ENCODE measurements around the gene KLF2.

The KLF2 gene

DNA sequence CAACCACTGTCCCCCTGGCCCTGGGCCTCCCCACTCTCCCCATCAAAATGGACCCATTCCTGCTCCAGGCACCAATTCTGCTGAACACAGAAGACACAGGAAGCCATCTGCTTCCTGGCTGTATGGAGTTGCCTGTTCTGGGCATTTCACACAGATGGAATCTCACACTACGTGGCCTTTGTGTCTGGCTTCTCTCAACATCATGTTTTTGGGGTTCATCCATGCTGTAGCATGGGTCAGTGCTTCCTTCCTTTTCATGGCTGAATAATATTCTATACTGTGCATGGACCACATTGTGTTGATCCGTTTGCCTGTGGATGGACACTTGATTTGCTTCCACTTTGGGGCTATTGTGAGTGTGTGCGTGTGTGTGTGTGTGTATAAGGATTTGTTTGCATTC is 15.0 kb upstream of the KLF2 start:
- DNase-seq, result no peak

DNA sequence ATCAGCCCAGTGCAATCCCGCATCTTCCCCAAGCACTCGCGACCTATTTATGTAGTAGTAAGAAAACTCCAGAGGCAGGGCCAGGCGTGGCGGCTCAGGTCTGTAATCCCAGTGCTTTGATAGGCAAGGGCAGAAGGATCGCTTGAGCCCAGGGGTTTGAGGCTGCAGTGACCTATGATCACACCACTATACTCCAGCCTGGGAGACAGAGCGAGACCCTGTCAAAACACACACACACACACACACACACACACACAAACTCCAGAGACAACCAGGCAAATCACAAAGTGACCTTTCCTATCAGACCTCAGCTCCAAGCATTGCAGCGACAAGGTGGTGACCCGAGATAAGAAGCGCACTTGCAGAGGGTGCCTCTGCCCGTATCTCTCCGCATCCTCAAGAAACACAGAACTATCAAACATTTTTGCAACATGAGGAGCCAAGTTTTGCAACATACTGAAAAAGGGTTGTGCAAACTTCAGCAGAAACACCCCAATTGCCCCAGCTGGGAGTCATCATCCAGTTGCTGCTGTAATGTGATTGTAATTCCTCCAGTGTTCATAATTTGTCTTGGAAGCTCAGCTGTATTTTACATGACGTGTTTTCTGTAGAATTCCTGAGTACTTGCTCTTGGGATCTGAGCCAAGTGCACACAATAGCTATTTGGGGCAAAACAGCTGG is 8.7 kb upstream of the KLF2 start:
- no peak for DNase-seq

DNA sequence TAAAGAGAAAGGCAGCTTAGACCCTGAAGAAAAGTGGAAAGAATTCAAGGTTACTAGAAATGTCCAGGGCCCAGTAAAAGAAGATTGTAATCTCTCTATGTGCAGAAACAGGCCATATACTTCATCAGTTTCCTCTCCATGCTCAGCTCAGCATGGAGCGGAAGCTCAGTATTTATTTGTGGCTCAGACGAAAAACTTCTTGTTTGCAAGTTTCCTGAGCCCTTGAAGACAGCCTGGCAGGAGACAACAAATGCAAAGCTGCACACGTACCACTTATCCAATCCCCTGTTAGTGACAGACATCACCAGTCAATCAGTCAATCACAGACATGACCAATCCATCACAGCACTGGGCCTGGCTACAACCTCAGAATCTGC is 8.1 kb upstream of the KLF2 start:
- no peak for DNase-seq

DNA sequence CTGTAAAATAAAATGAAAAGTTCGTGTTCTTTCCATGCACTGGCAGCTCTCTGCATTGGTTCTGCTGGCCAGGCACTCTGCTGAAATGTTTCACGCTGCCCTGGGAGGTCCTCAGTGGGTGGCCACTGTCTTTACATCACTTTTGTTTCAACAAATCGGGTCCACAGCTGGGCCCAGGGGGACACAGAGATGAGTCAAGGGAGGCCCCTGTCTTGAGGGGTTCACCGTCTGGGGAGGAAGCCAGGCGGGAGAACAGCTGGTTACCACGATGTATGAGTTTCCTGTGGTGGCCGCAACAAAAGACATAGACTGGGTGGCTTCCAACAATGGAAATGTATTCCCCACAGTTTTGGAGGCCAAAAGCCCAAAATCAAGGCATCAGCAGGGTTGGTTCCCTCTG is 5.1 kb upstream of the KLF2 start:
- DNase-seq, result no peak

DNA sequence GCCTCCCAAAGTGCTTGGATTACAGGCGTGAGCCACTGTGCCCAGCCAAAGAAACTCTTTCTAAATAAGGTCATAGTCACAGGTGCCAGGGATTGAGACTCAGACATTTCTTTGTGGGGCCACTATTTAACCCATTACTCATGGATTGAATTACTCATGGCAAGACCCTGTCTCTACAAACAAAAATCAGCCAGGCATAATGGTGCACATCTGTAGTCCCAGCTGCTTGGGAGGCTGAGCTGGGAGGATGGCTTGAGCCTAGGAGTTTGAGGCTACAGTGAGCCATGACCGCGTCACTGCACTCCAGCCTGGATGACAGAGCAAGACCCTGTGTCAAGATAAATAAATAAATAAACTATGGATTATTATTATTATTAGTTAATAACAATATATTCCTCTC is 3.6 kb upstream of the KLF2 start:
- no peak for DNase-seq

DNA sequence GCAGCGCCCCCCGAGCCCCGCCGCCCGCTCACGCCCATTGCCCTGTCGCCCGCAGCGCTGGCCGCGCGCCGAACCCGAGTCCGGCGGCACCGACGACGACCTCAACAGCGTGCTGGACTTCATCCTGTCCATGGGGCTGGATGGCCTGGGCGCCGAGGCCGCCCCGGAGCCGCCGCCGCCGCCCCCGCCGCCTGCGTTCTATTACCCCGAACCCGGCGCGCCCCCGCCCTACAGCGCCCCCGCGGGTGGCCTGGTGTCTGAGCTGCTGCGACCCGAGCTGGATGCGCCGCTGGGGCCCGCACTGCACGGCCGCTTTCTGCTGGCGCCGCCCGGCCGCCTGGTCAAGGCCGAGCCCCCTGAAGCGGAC is 518 bp downstream of the KLF2 start:
- no peak for DNase-seq

DNA sequence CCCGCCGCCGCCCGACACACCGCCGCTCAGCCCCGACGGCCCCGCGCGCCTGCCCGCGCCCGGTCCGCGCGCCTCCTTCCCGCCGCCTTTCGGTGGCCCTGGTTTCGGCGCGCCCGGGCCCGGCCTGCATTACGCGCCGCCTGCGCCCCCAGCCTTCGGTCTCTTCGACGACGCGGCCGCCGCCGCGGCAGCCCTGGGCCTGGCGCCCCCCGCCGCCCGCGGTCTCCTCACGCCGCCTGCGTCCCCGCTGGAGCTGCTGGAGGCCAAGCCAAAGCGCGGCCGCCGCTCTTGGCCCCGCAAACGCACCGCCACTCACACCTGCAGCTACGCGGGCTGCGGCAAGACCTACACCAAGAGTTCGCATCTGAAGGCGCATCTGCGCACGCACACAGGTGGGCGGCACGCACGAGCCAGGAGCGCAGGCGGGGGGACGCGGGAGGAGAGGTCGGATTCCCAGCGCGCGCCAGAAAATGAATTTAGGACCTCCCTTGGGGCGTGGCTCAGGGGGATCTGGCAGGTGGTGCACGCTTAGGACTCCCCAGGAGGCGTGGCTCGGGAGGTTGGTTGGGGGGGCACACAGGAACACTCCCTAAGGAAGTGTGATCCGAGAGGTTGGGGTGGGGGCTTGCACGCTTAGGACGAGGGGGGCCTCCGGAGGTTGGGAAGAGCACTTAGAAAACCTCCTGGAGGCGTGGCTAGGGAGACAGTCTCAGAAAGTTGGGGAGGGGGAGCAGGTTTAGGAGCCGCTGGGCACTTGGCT is 1.2 kb downstream of the KLF2 start:
- no peak for DNase-seq

DNA sequence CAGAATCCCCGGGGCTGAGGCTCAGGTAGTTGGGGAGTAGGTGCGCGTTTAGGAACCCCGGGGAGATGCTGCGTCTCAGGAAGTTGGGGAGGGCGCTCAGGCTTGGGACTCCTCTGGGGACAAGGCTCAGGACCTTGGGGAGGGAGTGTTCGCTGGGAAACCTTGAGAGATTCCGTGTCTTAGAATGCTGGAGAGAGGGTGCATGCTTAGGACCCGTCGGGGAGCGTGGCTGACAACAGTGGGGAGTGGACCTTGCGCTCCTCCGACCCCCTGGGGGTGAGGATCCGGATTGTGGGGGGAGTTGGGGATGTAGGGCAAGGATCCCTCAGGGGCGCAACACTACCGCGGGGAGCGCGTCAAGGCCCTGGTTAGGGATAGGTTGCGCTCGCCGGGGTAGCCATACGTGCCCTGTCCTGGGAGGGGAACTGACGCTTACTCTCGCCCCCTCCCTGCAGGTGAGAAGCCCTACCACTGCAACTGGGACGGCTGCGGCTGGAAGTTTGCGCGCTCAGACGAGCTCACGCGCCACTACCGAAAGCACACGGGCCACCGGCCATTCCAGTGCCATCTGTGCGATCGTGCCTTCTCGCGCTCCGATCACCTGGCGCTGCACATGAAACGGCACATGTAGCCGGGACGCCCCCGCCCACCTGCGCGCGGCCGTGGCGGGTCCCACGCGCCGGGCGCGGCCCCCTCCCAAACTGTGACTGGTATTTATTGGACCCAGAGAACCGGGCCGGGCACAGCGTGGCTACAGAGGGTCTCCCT is 2.0 kb downstream of the KLF2 start:
- DNase-seq, result no peak

DNA sequence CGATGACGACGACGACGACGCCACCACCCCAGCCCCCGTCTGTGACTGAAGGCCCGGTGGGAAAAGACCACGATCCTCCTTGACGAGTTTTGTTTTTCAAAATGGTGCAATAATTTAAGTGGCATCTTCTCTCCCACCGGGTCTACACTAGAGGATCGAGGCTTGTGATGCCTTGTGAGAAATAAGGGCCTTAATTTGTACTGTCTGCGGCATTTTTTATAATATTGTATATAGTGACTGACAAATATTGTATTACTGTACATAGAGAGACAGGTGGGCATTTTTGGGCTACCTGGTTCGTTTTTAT is 2.5 kb downstream of the KLF2 start:
- no peak for DNase-seq

DNA sequence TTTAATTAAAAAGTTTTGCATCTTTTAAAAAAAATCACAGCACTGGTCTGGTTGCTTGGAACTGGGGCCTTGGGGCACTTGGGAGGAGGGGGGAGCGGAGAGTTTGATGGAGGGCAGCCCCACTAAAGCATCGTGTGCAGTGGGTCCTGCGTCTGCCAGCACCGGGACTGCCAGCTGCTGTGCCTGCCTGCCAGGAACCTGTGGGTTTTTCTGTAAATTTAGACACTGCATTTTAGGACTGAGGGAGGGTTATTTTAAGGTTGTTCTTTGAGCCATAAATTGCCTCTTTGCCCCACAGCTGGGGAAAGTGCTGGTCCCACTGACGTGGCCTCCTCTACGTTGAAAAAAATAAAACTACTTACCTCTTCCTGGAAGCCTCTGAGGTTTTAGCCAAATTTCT is 2.9 kb downstream of the KLF2 start:
- DNase-seq, result no peak

DNA sequence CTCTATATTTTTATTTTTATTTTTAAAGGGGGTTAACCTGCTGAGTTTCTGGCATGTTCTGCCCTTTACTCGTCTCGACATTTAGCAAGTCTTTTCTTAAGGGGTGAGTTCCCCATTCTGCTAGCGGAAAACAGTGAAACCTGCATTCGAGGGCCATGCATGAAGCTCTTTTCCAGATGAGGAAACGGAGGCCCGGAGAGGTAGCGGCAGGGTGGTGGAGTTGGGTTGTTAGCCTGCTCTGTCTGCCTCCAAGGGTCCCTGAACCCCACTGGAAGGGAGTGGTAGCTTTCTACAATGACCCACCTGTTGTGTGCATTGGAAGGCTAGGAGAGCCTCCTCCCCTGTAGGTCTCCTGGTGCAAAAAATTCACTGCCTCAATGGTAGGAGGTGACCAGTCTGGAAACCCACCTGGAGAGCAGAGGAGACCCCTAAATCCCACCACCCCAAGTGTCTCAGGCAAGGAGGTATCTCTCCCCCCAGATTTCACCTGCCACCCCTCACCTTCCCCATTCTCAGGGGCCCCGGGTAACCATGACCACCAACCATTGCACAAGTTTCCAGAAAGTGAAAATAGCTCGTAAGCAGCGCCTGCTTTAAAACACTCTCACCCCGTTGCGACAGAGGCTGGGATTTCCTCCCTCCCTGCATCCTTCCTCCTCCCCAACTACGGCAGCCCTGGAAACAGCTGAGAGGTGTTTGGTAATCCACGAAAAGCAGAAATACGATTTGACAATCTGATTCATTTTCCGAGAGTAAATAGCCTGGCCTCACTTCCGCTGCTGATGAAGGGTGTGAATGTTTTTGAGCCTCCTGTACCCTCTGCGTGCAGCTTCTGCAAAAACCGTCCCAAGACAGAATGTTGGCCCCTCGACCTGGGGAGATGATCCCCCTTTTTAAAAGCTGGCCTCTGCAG is 3.5 kb downstream of the KLF2 start:
- DNase-seq, result no peak

DNA sequence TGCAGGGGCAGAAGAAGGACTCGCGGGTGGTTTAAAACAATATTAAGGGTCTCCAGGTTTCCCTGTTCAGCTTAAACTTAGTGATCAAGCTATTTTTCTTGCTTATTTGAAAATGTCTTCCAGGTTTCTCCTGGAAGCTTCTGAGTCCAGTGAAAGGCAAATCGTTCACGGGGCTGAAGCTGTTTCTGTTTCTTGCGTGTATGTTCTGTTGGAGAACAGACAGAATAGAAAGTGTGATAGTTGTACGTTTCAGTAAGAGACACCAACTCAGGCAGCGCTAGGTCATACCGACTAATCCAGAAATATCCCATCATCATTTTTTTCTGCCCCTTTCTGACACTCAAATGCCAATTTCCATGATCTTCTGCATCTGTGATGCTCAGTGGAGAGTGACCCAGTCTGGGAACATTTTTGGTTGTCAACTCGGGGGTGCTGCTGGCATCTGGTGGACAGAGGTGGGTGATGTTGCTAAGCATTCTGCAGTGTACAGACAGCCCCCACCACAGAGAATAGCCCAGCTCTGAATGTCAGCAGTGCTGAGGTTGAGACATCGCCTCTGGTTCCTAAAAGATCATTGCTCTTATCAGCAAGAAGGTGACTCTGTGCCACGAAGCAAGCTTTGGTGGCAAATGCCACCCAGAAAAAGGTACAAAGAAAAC is 4.3 kb downstream of the KLF2 start:
- DNase-seq, result no peak

DNA sequence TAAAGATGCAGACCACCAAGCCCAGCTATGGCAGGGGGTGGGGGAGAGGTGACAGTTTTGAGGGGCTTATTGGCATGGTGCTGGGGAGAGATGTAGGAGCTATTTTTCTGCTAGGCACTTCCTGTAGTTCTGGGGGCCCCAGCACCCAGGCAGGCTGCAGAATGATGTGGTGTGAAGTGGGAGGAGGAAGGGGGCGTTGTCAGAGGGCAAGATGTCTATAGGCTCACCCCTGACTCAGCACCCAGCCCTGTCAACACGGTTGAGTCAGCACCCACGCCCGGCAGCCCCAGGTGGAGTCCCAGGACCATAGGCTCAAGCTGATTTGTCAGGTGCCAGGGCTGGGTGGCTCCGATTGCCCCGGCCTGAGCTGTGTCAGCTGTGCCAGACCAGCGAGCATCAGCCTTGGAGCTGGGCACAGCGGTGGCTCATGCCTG is 5.8 kb downstream of the KLF2 start:
- no peak for DNase-seq

DNA sequence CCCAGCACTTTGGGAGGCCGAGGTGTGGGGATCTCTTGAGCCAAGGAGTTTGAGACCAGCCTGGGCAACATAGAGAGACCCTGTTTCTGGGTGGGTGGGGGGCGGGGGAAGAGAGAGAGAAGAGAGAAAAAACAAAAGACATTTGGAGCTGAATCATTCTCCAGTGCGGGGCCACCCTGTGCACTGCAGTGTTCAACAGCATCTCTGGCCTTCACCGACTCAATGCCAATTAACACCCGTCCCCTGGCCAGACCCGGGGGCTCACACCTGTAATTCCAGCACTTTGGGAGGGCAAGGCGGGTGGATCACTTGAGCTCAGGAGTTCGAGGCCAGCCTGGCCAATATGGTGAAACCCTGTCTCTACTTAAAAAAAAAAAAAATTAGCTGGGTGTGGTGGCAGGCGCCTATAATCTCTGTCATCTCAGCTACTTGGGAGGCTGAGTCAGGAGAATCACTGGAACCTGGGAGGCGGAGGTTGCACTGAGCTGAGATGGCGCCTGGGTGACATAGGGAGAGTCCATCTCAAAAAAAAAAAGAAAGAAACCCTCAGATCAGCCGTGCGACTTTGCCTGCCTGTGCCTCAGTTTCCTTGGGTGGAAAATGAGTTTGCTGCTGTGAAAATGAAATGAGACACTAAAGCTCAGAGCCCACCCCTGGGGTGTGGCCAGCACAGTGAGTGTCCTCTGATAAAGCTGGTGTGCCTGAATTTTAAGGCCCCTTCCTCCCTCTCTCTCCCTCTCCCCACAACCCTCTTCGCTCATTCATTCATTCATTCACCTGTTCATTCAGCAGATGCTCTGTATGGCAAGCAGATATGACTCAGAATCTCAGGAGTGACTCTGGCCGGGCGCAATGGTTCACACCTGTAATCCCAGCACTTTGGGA is 6.4 kb downstream of the KLF2 start:
- DNase-seq, result no peak

DNA sequence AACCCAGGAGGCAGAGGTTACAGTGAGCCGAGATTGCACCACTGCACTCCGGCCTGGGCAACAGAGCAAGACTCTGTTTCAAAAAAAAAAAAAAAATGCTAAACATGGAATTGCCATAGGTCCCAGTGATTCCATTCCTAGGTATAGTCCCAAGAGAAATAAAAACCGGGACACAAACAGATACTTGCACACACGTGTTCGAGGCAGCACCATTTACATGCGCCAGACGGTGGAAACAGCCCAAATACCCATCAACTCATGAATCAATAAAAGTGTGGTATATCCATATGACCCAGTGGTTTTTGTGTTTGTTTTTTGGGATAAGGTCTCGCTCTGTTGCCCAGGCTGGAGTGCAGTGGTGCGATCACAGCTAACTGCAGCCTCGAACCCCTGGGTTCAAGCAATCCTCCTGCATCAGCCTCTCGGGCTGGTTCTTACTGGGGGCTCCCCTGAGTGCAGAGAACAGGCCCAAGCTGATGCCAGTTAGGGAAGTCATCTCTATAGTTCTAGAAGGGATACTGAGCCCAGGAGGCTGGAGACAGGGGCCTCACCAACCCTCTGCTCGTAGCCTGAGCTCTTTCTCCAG is 8.5 kb downstream of the KLF2 start:
- DNase-seq, result no peak

DNA sequence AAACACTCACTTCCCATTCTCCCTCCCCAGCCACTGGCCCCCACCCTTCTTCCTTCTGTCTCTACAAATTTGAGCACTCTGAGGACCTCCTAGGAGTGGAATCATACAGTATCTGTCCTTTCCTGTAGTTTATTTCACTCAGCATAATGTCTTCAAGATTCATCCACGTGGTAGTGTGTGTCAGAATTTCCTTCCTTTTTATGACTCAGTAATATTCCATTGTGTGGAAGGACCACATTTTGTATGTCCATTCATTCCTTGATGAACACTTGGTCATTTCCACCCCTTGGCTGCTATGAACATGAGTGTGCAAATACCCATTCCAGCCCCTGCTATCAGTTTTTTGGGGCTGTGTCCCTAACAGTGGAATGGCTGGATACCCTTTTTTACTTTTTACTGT is 9.8 kb downstream of the KLF2 start:
- no peak for DNase-seq

DNA sequence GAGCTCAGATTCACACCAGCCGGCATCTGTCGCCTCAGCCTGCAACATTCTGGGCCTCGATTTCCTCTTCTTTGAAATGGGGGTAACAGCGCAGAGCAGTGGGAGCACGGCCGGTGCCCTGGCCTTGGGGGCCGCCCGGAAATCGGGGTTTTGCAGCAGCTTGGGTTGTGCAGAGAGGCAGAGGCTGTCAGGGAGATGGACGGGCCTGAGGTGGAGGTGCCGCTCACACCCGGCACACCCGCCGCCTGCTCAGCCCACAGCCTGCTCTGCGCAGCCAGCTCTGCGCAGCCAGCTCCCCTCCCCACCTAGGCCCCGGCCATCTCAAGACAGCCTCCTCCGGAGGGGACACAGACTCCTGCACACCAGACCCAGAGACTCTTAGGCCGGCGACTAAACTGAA is 10.6 kb downstream of the KLF2 start:
- no peak for DNase-seq

DNA sequence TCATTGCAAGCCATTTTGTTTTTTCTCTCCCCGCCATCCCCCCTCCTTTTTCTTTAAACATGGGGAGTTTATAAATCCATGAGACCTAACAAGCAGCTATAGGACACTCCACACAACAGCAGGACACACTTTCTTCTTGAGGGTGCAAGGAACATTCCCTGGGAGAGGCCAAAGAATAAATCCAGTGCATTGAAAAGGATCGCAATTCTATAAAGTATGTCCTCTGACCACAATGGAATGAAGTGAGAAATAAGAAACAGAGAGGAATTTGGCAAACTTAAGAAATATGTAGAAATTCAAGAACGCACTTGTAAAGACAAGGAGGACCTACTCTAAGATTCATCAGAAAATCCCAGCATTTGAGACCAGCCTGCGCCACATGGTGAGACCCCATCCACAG is 11.9 kb downstream of the KLF2 start:
- DNase-seq, result no peak

DNA sequence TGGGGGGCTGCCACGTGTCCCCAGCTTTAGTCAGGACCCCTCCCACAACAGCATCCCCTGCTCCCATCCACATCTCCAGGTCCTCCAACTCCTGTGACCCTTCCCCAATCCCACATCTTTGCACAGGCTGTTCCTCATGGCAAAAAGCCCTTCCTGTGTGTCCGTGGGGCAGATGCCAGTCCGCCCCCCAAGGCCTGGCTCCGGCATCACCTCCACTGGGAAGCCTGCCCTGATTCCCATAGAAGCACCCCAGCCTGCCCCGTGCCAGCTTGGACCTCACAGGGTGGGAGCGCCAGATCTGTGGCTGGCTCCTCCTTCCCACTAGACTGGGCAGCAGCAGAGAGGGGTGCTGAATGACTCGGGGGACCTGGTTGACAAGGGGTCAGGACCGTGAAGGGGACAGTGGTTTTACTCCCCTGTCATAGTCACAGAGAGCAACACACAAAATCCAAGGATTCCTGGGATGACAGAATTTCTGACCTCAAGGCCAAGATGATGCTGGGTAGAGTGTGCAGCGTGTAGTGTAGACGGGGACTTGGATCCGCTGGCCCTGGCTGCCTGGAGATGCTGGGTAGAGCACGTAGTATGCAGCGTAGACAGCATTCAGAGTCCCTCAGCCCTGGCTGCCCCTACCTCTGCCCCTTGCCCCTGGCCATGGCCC is 13.3 kb downstream of the KLF2 start:
- no peak for DNase-seq

DNA sequence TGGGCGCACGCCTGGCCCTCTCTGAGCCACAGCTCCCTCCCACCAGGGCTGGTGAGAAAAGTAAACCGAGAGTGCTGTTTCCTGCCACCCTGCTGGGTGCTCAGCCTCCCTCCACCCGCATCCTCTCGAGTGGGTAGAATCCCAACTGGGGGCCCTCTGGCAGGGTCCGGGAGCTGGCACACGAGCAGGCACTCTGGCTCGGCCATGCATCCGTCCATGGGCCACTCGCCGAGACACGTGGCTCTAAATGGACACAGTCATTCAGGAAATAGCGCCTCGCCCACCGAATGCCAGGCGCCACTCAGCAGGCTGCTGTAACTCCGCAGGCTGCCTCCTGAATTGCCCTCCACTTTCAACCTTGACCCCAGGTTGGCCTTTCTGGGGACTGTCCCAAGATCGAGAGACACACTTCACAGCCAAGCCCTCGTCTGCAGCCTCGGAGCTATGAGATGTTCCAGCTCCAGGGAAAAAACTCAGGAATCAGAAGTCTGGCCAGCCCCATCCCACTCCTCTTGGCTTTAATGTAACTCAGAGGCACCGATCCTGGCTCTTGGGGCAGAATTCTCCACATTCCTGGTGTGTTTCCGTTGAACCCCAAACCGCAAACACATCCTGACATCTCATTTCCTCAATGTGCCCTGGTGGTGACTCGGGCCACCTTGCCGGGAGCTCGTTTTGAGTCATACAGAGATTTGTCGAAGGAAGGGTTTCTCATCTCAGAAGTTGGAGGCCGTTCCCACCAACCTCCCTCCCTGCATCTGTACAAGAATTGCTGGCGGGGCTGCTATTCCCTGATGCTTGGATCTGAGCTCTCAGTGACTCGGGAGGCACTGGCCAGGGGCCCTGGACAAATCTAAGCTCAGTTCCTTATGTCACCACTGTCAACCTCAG is 14.1 kb downstream of the KLF2 start:
- DNase-seq, result no peak
